HEK293 (cell line): ENCODE results near the gene BCL2A1.
A peak's percentile ranks its signal among the peaks of the same experiment; 100 is the strongest.

Experiments used
- CTCF ChIA-PET: fragments of 350-600 bp; formaldehyde crosslinking; extraction: SDS; loops from one replicate; lab custom pipeline; 2021; ENCODE audit warnings: antibody characterized with exemption; lab: Yijun Ruan, JAX
- POLR2A ChIA-PET: fragments of 300-600 bp; formaldehyde crosslinking; extraction: SDS; loops from one replicate; lab custom pipeline; 2020; ENCODE audit warnings: antibody characterized with exemption, inconsistent platforms; lab: Yijun Ruan, JAX
- H3K27ac ChIP-seq: fragments of 200-500 bp; sonication (Bioruptor generic); 2 replicates; pipeline ENCODE4 v1.5.1; 2014; ENCODE audit warnings: low read depth, low read length, control low read depth, inconsistent platforms; ENCODE audit errors: extremely low read depth
- H3K36me3 ChIP-seq, 2 experiments: fragments of 200-500 bp in 1 of 2; sonication (Bioruptor generic) in 1 of 2; 1 replicate in 1 of 2; 2 replicates in 1 of 2; pipeline ENCODE4 v1.5.1; 2014 to 2017; ENCODE audit warnings: inconsistent platforms in 2 of 2, low read length in 2 of 2; ENCODE audit not compliant: control insufficient read depth in 2 of 2, insufficient read depth in 1 of 2
- H3K4me1 ChIP-seq: fragments of 200-500 bp; sonication (Bioruptor generic); 2 replicates; pipeline ENCODE4 v1.5.1; 2014; ENCODE audit warnings: mild to moderate bottlenecking, low read length, inconsistent platforms; ENCODE audit not compliant: control insufficient read depth, insufficient read depth
- H3K4me3 ChIP-seq: 2 replicates; pipeline ENCODE4 v1.5.1; 2011; ENCODE audit warnings: low read depth, mild to moderate bottlenecking, control low read depth, low read length, moderate library complexity
- H3K9me3 ChIP-seq: fragments of 200-500 bp; sonication (Bioruptor generic); 2 replicates; pipeline ENCODE4 v1.5.1; 2014; ENCODE audit warnings: low read depth, low read length, inconsistent platforms; ENCODE audit not compliant: control insufficient read depth, insufficient read depth
- BCL11A ChIP-seq: fragments of 450-650 bp; formaldehyde crosslinking; IDR thresholded peaks from 2 replicates; pipeline ENCODE4 v1.5.1; 2016; ENCODE audit warnings: low read depth, missing biosample characterization, missing genetic modification characterization
- ELK4 ChIP-seq: IDR thresholded peaks from 2 replicates; pipeline ENCODE4 v1.6.1; 2011; ENCODE audit warnings: mild to moderate bottlenecking, low read depth, low read length, borderline replicate concordance
- KLF10 ChIP-seq: fragments of 450-650 bp; IDR thresholded peaks from 2 replicates; pipeline ENCODE4 v1.5.1; 2018; ENCODE audit warnings: missing biosample characterization, mild to moderate bottlenecking, missing genetic modification characterization
- SETDB1 ChIP-seq: IDR thresholded peaks from one replicate; pipeline ENCODE4 v1.6.1; 2017; ENCODE audit warnings: mild to moderate bottlenecking, low read length, moderate library complexity, mixed read lengths; ENCODE audit not compliant: insufficient read length
- WT1 ChIP-seq: fragments of 450-650 bp; formaldehyde crosslinking; IDR thresholded peaks from 2 replicates; pipeline ENCODE4 v1.5.1; 2016; ENCODE audit warnings: missing biosample characterization, missing genetic modification characterization
- ZBTB21 ChIP-seq: fragments of 450-650 bp; formaldehyde crosslinking; IDR thresholded peaks from 2 replicates; pipeline ENCODE4 v1.5.1; 2017; ENCODE audit warnings: missing biosample characterization, missing genetic modification characterization
- ZFP41 ChIP-seq: fragments of 450-650 bp; formaldehyde crosslinking; IDR thresholded peaks from 2 replicates; pipeline ENCODE4 v1.5.1; 2016; ENCODE audit warnings: missing biosample characterization, missing genetic modification characterization, borderline replicate concordance
- ZNF133 ChIP-seq: fragments of 450-650 bp; formaldehyde crosslinking; IDR thresholded peaks from 2 replicates; pipeline ENCODE4 v1.5.1; 2016; ENCODE audit warnings: missing biosample characterization, missing genetic modification characterization
- ZNF174 ChIP-seq: fragments of 450-650 bp; formaldehyde crosslinking; IDR thresholded peaks from 2 replicates; pipeline ENCODE4 v1.5.0; 2017; ENCODE audit warnings: missing biosample characterization, mild to moderate bottlenecking, missing genetic modification characterization
- ZNF184 ChIP-seq: fragments of 450-650 bp; IDR thresholded peaks from 2 replicates; pipeline ENCODE4 v1.5.1; 2018; ENCODE audit warnings: missing biosample characterization, mild to moderate bottlenecking, missing genetic modification characterization
- ZNF202 ChIP-seq: fragments of 450-650 bp; formaldehyde crosslinking; IDR thresholded peaks from 2 replicates; pipeline ENCODE4 v1.5.1; 2016; ENCODE audit warnings: missing biosample characterization, missing genetic modification characterization, borderline replicate concordance
- ZNF26 ChIP-seq: fragments of 450-650 bp; formaldehyde crosslinking; IDR thresholded peaks from 2 replicates; pipeline ENCODE4 v1.5.1; 2016; ENCODE audit warnings: missing biosample characterization, missing genetic modification characterization
- ZNF280C ChIP-seq: fragments of 450-650 bp; formaldehyde crosslinking; IDR thresholded peaks from 2 replicates; pipeline ENCODE4 v1.5.1; 2016; ENCODE audit warnings: missing biosample characterization, missing genetic modification characterization
- ZNF350 ChIP-seq: fragments of 450-650 bp; formaldehyde crosslinking; IDR thresholded peaks from 2 replicates; pipeline ENCODE4 v1.5.0; 2017; ENCODE audit warnings: missing biosample characterization, mild to moderate bottlenecking, missing genetic modification characterization
- ZNF354C ChIP-seq: fragments of 450-650 bp; formaldehyde crosslinking; IDR thresholded peaks from 2 replicates; pipeline ENCODE4 v1.5.1; 2016; ENCODE audit warnings: missing biosample characterization, missing genetic modification characterization, low read depth, borderline replicate concordance
- ZNF362 ChIP-seq: fragments of 450-650 bp; formaldehyde crosslinking; IDR thresholded peaks from 2 replicates; pipeline ENCODE4 v1.5.1; 2016; ENCODE audit warnings: missing biosample characterization, missing genetic modification characterization
- ZNF404 ChIP-seq: fragments of 450-650 bp; formaldehyde crosslinking; IDR thresholded peaks from 2 replicates; pipeline ENCODE4 v1.5.1; 2017; ENCODE audit warnings: missing biosample characterization, missing genetic modification characterization
- ZNF488 ChIP-seq: fragments of 450-650 bp; formaldehyde crosslinking; IDR thresholded peaks from 2 replicates; pipeline ENCODE4 v1.5.1; 2016; ENCODE audit warnings: missing biosample characterization, missing genetic modification characterization
- ZNF510 ChIP-seq: fragments of 450-650 bp; formaldehyde crosslinking; IDR thresholded peaks from 2 replicates; pipeline ENCODE4 v1.5.1; 2018; ENCODE audit warnings: mild to moderate bottlenecking, missing genetic modification characterization, missing biosample characterization; ENCODE audit not compliant: insufficient replicate concordance
- ZNF544 ChIP-seq: fragments of 450-650 bp; formaldehyde crosslinking; IDR thresholded peaks from 2 replicates; pipeline ENCODE4 v1.5.0; 2017; ENCODE audit warnings: missing biosample characterization, missing genetic modification characterization
- ZNF549 ChIP-seq: fragments of 450-650 bp; IDR thresholded peaks from 2 replicates; pipeline ENCODE4 v1.5.1; 2018; ENCODE audit warnings: missing biosample characterization, missing genetic modification characterization, mild to moderate bottlenecking, inconsistent platforms, moderate library complexity
- ZNF580 ChIP-seq: fragments of 450-650 bp; formaldehyde crosslinking; IDR thresholded peaks from 2 replicates; pipeline ENCODE4 v1.5.1; 2016; ENCODE audit warnings: missing biosample characterization, missing genetic modification characterization
- ZNF639 ChIP-seq: fragments of 450-650 bp; formaldehyde crosslinking; IDR thresholded peaks from 2 replicates; pipeline ENCODE4 v1.5.1; 2016; ENCODE audit warnings: missing biosample characterization, missing genetic modification characterization
- ZNF785 ChIP-seq: fragments of 450-650 bp; formaldehyde crosslinking; IDR thresholded peaks from 2 replicates; pipeline ENCODE4 v1.5.1; 2016; ENCODE audit warnings: missing biosample characterization, missing genetic modification characterization
- ZNF837 ChIP-seq: fragments of 450-650 bp; formaldehyde crosslinking; IDR thresholded peaks from 2 replicates; pipeline ENCODE4 v1.5.1; 2016; ENCODE audit warnings: missing biosample characterization, missing genetic modification characterization
- ZXDB ChIP-seq: fragments of 450-650 bp; formaldehyde crosslinking; IDR thresholded peaks from 2 replicates; pipeline ENCODE4 v1.5.1; 2016; ENCODE audit warnings: missing biosample characterization, missing genetic modification characterization

BCL2A1 gene

GRCh38 chr15:80003934-80004472 lies 33.0 kb upstream of the BCL2A1 start:
- Histone ChIP-seq H3K9me3 (no peaks in the 10 kb centered on the region; the same call in 1 of the 2 replicates), H3K4me1 (no peaks in the 10 kb centered on the region), H3K4me3 (no peak overlapping the region), H3K36me3 (no peaks in the 10 kb centered on the region), H3K27ac (no peak overlapping the region)
- no peak for TF ChIP-seq ZNF549
- TF ChIP-seq ZNF488 (tag by site-specific recombination): no peak
- no peak for TF ChIP-seq ZNF174 (tag by site-specific recombination)
- no peak for TF ChIP-seq ZNF350 (tag by site-specific recombination)
- TF ChIP-seq ZBTB21 (tag by site-specific recombination): no peak
- no peak for TF ChIP-seq ZNF362 (tag by site-specific recombination)
- no peak for TF ChIP-seq ZNF544 (tag by site-specific recombination)
- no peak for TF ChIP-seq WT1 (tag by site-specific recombination)
- no peak for TF ChIP-seq ZNF785 (tag by site-specific recombination)
- TF ChIP-seq ZNF837 (tag by site-specific recombination): no peak
- TF ChIP-seq ZNF510 (tag by site-specific recombination): no peak
- CTCF ChIA-PET: no interaction called here
- POLR2A ChIA-PET: no interaction called here

- CTCF ChIA-PET: interaction anchor here (1.2 to 1.9 kb wide), 2 partner anchors 9 to 149 kb away, joined by 3 to 7 read pairs; no protein-coding TSS in a partner anchor
- Histone ChIP-seq H3K36me3 (no peaks in the 10 kb centered on the region), H3K27ac (peak overlapping the region; percentile 67), H3K4me1 (no peaks in the 10 kb centered on the region), H3K9me3 (no peaks in the 10 kb centered on the region; the same call in 1 of the 2 replicates), H3K4me3 (no peak overlapping the region)
- POLR2A ChIA-PET: no interaction called here
- TF ChIP-seq BCL11A (tag by site-specific recombination): no peak
- TF ChIP-seq ZNF133 (tag by site-specific recombination): no peak
- no peak for TF ChIP-seq ZFP41 (tag by site-specific recombination)
- TF ChIP-seq ELK4: no peak
- TF ChIP-seq ZNF639 (tag by site-specific recombination): no peak
- TF ChIP-seq ZNF280C (tag by site-specific recombination): no peak
- TF ChIP-seq SETDB1: no peak
- TF ChIP-seq ZNF354C (tag by site-specific recombination): no peak
- no peak for TF ChIP-seq ZXDB (tag by site-specific recombination)
- no peak for TF ChIP-seq KLF10
- no peak for TF ChIP-seq ZNF202 (tag by site-specific recombination)
- TF ChIP-seq ZNF26 (tag by site-specific recombination): no peak
- no peak for TF ChIP-seq ZNF580 (tag by site-specific recombination)
- TF ChIP-seq ZNF404: no peak
- TF ChIP-seq ZNF184 (tag by site-specific recombination): no peak
Observed at GRCh38 chr15:80003171-80003570, 32.2 kb upstream of the BCL2A1 start.
